Stimulated activated CD8-positive, alpha-beta memory T cell treated with anti-CD3 and anti-CD28 coated beads, Interleukin-4, amount 100 ng/mL, for 48 hours (primary cell): ENCODE results near the gene KLF17.

Experiments used
- DNase-seq: peaks from one replicate; pipeline ENCODE4 v3.0.0-alpha.2; 2020

Gene KLF17

GRCh38 chr1:44157903-44158302 is 39.3 kb downstream of the KLF17 start:
- DNase-seq, result no peak

GRCh38 chr1:44158871-44159270 is 40.2 kb downstream of the KLF17 start:
- DNase-seq, result no peak

GRCh38 chr1:44161546-44161945 is 42.9 kb downstream of the KLF17 start:
- no peak for DNase-seq

- DNase-seq, result no peak
Measured at GRCh38 chr1:44168520-44169098, 50.0 kb downstream of the KLF17 start.

GRCh38 chr1:44170281-44170823 is 51.7 kb downstream of the KLF17 start:
- DNase-seq, result no peak

- DNase-seq, result no peak
Measured at GRCh38 chr1:44174630-44175029, 56.0 kb downstream of the KLF17 start.
